ENCODE data around the gene TLE5.
"Not testable (repeated sequence)": the region's sequence is repeated elsewhere in the genome, so short reads cannot be mapped to it uniquely, and the experiment has no call there.

Gene TLE5

GRCh38 chr19:3038214-3038613 is 24.1 kb downstream of the TLE5 start:
- peaks cover 9% of the 10 kb centered on the region for H3K4me1 ChIP-seq

DNA sequence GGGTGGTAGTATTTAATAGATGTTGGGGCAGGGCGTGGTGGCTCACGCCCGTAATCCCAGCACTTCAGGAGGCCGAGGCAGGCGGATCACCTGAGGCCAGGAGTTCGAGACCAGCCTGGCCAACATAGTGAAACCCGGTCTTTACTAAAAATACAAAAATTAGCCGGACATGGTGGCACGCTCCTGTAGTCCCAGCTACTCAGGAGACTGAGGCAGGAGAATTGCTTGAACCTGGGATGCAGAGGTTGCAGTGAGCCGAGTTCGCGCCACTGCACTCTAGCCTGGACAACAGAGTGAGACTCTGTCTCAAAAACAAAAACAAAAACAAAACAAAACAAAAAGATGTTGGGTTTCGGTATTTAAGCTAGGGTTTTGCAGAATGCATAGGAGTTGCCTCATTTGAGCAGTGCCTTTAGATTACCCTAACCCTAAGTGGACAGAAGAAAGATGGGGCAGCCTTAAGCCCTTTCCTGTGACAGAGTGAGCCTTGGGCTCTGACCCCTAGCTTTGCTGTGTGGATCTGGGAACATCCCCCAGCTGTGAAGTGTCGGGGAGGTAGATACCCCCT is 25.2 kb downstream of the TLE5 start:
- H3K9me3 ChIP-seq; H3K4me1 ChIP-seq; H3K27me3 ChIP-seq; DNase-seq; H3K4me3 ChIP-seq (ENCODE audit: low read depth, low read length); H3K36me3 ChIP-seq: not testable (repeated sequence)

More at GRCh38 chr19:3038214-3038613, 24.1 kb downstream of the TLE5 start:
- Histone ChIP-seq H3K4me3 (ENCODE audit: low read depth, low read length) (no peak overlapping the region), H3K9me3 (no peaks in the 10 kb centered on the region), H3K36me3 (no peaks in the 10 kb centered on the region), H3K27me3 (no peaks in the 10 kb centered on the region)
- no peak for DNase-seq
- TF ChIP-seq CTCF (IDR thresholded peaks at IDR 0.05; ENCODE audit: low read depth, low read length): no peak

GRCh38 chr19:3036119-3036976 is 25.9 kb downstream of the TLE5 start:
- peak overlapping the region; percentile 76 for H3K4me3 ChIP-seq (ENCODE audit: low read depth, low read length)
- peak; percentile 17; the same call in 1 of the 2 replicates for TF ChIP-seq CTCF (IDR thresholded peaks at IDR 0.05; ENCODE audit: low read depth, low read length)
- no peaks in the 10 kb centered on the region for H3K9me3 ChIP-seq
- no peaks in the 10 kb centered on the region for H3K36me3 ChIP-seq
- peaks cover 9% of the 10 kb centered on the region for H3K4me1 ChIP-seq
- H3K27me3 ChIP-seq: no peaks in the 10 kb centered on the region
- DNase-seq: peak; percentile 96

DNA sequence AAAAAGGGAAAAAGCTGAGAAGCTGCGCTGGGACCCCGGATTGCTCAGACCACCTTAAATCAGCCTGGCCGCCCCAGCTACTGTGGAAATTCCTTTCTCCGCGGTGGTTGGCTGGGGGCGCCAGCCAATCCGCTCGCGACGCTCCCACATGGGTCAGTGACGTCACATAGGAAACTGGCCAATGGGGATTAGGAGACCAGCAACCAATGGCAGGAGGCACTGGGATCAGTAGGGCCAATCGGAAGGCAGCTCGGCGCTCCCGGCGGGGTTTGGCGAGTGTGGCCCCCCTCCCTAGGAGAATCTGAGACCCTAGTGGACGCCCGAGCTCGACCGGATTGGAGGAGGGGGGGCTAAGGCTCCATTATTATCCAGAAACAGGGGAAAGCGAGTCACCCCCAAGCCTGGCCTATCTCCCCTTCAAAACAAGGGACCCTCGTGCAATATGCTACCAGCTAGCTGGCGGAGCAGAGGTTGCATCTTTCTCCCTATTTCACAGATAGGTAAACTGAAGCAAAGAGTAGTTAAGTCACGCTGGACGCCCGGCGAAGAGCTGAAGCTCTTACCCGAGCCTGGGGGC is 26.7 kb downstream of the TLE5 start:
- H3K9me3 ChIP-seq: no peaks in the 10 kb centered on the region
- no peak for TF ChIP-seq CTCF (IDR thresholded peaks at IDR 0.05; ENCODE audit: low read depth, low read length)
- no peaks in the 10 kb centered on the region for H3K27me3 ChIP-seq
- peak overlapping the region; percentile 76 for H3K4me3 ChIP-seq (ENCODE audit: low read depth, low read length)
- peak; percentile 99 for DNase-seq
- H3K4me1 ChIP-seq: peaks cover 9% of the 10 kb centered on the region
- H3K36me3 ChIP-seq: no peaks in the 10 kb centered on the region

DNA sequence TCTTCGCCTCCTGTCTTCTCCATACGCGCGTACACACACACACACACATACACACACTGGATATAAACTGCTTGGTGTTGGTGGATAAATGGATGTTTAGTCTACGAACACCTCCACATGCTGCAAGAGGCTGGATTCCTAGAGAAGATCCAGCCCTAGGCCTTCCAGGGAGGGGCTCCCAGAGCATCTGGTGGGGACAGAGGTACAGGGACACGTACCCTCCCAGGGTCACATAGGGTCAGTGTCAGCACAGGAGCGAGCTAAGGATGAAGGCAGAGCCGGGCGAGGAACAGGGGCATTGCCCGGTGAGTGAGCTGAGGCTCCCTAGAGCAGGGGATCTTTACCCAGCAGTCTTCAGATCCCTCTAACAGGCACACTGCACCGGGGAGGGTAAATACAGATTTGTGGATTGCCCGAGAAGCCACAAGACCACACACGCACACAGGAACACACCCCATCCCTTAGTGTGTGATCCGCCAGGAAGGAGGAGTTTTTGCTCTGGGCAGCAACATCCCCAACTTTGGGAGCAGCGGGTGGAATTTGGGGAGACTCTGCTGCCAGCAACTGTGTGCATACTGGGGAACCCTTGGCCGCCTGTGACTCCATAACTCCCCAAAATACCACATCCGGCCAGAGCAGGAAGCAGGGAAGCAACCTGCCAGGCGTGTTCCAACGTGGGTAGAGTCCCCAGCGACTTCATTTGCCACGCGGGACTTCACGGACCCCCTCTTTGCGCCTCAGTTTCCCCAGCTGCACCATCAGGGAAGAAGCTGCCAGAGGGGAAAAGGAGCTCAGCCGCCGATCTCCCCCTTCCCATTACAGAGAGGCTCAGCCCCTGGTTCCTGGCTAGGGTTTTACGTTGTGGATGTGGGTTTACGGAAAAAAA is 27.4 kb downstream of the TLE5 start:
- H3K4me3 ChIP-seq (ENCODE audit: low read depth, low read length): peak overlapping the region; percentile 76
- H3K27me3 ChIP-seq: peaks cover 5% of the 10 kb centered on the region
- no peaks in the 10 kb centered on the region for H3K36me3 ChIP-seq
- peaks cover 9% of the 10 kb centered on the region for H3K4me1 ChIP-seq
- TF ChIP-seq CTCF (IDR thresholded peaks at IDR 0.05; ENCODE audit: low read depth, low read length): no peak
- no peaks in the 10 kb centered on the region for H3K9me3 ChIP-seq
- DNase-seq: peak; percentile 34

GRCh38 chr19:3034406-3034655 is 28.0 kb downstream of the TLE5 start:
- Histone ChIP-seq H3K27me3 (peaks cover 9% of the 10 kb centered on the region), H3K36me3 (no peaks in the 10 kb centered on the region), H3K4me3 (ENCODE audit: low read depth, low read length) (peak overlapping the region; percentile 76), H3K4me1 (peaks cover 9% of the 10 kb centered on the region), H3K9me3 (no peaks in the 10 kb centered on the region)
- no peak for TF ChIP-seq CTCF (IDR thresholded peaks at IDR 0.05; ENCODE audit: low read depth, low read length)
- peak; percentile 30 for DNase-seq
